UCSD-AML1 (cell line): ENCODE measurements around the gene PUS10.

Source experiments
- DNase-seq: peaks from one replicate; lab custom pipeline; 2025; ENCODE audit not compliant: unreplicated experiment; lab: John Stamatoyannopoulos, UW

Gene PUS10

DNA sequence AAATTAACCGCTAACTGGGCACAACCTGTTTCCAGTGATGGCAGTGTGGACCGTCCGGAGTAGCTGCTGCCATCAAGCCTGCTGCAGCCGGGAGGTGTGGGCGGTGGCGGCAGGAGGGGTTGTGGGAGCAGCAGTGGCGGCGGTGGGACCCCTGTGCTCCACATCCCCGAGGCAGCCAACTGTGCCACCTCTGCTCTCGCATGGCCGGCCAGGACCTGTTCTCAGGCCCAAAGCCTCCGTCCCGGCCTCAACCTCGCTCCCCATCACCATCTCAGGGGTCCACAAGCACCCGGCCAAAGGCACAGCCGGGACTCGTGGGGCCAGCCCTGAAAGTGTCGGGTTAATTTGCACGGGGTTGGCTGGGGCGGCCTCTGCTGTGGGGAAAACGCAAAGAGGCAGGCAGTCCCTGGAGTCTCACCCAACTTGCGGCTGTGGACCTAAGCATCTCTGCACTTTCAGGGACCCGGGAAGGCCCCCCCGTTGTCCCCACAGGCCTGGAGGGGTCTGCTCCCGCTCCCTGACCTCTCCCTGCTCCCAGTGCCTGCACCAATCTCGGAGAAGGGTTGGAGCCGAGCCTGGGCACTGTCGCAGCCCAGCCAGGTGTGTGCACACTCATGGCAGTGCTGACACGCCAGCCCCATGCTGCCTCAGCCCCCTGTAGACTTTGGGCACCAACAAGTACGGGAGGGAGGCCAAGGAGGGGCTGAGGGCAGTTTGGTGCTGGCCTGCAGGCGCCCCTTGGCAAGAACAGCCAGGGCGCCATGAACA is 45.0 kb downstream of the PUS10 start:
- no peak for DNase-seq

DNA sequence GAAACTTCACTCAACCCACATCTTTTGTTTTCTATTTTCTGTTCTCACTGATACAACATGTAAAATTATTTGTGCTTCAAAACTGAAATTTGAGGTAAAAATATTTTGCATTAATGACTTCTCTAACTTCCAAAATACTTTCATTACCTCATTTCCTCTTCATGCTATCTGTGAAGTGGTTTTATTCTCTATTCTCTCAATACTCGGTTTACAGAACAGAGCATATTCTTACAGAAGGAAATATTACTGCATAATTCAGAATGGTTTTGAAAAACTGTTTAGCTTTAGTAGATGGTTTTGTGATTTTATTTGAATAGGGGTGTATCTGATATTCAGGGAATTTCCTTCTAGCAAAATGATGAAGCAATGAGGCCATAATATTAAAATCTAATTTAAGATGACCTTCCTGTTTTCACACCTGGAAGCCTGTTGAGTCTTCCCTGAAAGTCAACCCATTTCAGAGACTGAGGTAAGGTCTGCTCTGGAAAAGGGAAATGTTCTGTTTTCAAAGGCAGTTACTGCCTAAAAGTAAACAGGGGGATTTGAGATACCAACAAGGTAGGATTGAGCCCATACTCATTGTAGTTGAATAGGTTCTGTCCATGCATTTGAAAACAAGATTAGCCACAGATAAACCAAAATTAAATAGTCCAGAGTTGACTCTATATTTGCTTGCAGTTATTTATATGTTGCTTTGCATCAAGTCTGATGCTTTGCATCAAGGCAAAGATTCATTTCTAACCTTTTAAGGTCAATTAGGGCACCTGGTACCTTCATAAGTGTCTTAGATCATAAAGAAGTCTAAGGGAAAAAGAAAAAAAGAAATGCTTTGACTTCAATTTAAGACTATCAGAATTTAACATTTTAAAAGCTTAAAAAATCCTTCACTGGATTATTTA is 51.3 kb downstream of the PUS10 start:
- no peak for DNase-seq

DNA sequence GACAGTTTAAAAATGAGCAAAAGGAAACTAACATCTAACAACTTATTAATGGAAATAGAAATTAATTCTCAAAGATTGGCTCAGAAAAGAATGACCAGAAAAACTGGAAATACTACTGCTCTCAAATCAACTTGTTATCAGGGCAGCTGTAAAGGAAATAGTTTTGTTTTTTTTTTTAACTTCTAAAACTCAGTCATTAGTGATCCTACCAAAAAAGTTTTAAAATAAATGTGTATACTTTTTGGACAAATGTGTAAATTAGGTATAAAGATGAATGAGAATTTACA is 52.6 kb downstream of the PUS10 start:
- DNase-seq = no peak

DNA sequence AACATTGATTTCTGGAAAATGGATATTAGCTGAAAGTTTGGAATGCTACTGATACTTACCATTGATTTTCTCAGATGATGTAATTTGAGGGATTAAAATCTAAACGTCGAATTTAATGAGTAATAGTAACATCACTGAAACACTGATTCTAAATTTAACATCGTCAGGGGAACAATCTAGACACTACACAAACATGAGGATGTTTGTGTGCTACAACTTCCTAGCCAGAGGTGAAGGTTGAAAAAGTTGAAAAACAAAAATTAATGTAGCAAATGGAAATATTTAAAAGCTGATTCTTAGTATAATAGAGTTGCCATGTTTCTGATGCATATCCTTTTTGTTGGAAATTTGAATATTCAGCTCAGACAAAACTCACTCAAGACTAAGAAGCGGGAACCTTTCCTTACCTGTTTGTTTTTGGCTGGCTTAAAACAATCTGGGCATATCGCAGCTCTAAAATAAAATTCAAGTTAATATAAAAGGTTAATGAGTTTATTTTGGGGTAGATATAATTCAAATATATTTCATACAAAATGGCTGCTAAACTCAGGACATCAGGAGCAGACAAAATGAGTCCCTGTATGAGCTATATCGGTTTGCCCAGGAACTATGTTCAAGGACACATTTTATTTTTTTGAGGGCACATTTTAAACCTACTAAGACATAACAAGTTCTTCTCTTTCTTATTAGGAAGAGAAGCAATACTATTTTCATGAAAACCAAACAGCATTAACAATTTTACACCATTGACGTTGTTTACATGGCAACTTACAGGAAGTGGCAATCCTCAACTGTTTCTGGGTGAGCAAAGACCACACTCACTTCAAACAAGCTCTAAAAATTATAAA is 53.2 kb downstream of the PUS10 start:
- DNase-seq = no peak

DNA sequence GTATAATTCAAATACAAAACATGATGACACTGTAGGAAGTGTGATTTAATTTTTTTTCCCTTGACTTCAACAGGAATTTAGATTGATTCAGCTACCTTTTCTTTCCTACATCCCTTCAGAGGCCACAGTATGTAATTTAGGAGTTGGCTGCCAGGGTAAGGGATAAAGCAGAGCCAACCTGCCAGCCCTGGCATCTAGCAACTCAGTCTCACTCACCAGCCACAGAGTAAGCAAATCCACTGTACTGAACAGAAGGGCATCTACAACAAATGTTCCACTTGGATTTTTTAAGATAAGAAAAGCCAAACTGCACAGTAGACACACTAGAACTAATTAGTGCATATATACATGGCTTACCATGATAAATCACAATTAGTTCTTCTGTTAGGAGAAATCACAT is 54.9 kb downstream of the PUS10 start:
- no peak for DNase-seq

DNA sequence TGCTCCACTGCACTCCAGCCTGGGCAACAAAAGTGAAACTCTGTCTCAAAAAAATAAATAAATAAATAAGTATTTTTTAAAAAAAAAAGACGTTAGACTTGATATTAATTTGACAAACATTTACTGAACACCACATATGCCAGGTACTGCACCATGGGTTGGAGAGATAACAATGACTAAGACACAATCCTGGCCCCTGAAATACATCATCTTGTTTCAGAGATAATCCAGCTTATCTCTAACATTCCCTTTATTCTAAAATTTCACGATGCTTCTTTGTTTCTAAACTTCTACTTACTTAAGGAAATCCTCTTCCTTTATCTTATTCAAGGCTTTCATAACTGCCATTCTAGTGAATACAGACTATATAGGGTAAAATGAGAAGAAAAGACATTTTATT is 55.5 kb downstream of the PUS10 start:
- no peak for DNase-seq

DNA sequence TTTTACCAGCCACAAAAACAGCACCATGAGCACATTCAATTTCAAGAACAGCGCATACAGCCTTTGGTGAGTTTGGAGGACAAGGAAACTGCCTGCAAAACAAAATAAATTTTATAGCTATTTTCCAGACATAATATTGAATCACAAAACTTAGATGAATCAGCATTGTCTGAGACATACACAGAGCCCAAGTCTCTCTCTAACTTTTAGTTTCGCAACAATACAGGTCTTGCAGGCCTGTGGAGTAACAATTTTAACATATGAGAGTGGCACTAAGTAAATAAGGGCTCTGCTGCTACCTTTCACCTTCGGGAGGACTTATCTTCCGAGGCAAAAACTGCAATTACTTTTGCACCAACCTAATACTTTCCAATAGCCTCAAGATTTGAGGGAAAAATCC is 56.6 kb downstream of the PUS10 start:
- DNase-seq = no peak

DNA sequence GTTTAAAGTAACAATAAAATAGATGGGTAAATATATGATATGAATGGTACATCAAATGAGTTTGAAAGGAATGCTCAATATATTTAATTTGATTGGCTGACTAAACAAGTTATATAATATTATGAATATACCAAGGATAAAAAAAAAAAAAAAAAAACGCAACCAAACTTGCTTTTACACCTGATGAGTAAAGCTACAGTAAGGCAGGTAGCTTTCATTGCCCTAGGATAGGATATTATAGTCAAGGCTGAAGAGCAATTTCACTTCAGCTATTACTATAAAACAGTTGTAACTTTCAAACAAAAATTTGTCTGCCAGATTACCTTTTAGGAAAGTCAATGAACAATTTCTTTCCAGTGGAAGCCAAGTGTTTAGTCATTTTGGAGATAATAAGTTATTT is 57.3 kb downstream of the PUS10 start:
- DNase-seq = no peak

DNA sequence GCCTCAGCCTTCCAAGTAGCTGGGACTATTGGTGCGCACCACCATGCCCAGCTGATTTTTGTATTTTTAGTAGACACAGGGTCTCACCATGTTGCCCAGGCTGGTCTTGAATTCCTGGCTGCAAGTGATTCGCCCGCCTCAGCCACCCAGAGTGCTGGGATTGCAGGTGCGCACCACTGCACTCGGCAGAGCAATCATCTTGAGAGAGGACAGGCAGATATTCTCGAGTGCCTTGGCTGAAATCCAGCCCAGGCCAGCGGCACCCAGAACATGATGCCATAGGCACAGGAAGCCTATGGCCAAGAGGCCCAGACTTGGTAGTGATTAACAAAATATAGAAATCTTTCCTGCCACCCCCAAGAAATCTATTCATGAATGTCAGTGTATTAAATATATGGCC is 58.6 kb downstream of the PUS10 start:
- no peak for DNase-seq

DNA sequence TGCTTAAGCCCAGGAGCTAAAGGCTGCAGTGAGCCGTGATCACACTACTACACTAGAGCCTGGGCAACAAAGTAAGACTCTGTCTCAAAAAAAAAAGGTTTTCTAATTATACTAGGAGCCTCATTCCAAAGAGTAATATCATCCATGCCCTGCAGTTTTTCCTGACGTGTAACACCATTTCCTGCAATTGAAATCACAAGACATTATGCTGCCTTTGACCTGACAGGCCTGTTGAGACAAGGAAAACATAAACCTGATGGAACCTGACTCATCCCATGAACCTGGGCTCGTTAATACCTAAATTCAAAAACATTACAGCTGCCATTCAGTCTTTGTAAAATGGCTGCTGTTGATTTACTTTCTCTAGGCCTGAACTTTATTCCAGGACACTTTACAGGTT is 59.3 kb downstream of the PUS10 start:
- no peak for DNase-seq

DNA sequence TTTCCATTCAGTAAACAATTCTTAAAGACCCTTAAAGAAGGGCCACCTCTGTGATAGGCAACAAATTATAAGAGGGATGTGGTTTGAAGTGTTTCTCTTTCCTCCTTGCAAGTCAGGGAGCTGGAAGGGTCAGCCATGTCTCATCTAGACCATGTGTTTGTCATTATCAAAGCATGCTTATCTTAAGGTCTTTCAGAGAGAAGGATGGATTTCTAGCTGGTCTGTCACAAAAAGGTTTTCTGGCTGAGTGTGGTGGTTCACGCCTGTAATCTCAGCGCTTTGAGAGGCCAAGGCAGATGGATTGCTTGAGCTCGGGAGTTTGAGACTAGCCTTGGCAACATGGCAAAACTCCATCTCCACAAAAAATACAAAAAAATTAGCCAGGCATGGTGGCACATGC is 59.7 kb downstream of the PUS10 start:
- DNase-seq = no peak

DNA sequence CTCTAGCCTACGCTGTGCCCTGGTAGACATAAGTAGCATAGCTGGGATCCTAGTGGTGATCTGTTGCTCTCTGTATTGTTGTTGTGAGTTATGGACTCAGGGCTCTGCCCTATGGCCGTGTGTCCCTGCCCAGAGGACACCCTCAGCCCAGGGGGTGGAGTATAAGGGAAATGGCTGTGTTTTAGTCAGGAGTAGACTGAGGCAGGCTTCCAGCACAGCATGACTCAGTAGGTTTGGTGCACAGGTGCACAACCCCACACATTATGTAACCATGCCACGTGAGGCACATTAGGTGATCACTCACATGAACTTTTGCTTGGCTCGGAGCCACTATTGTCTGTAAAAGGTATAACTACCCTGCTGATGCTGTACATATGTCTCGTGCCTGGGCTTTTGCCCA is 60.4 kb downstream of the PUS10 start:
- no peak for DNase-seq

DNA sequence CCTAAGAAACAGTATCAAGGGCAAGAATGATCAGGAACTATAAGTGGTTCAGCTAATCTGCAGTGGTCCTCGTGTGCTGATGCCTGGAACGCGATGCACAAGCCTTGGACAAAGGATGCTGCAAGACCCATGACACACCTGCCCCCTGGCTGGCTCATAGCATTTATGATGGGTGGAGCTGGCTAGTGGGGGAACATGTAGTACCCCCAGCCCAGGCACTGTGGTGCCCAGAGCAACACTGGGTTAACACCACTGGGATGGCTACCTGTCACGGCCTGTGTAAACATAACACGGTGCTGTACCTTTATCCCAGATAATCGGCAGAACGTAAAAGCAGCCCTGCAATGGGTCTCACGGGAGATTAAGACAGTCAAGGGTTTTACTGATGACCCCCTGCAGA is 60.8 kb downstream of the PUS10 start:
- DNase-seq = no peak

DNA sequence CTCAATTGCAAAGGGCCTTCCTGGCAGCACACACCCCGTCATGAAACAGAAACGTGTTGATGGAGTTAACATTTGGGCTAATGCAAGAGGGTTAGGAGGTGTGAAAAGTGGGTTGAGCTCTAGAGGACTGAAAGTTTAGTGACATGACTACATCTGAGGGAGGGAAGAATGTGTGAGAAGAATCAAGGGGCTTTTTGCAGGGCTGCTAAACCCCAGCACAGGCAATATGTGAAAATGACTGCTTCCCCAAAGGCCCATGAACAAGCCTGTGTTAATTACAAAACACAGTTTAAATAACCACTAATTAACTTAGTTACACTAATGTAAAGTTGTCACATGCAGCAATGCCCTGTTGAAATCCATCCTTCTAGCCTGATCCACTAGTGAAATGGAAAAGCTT is 63.9 kb downstream of the PUS10 start:
- no peak for DNase-seq

DNA sequence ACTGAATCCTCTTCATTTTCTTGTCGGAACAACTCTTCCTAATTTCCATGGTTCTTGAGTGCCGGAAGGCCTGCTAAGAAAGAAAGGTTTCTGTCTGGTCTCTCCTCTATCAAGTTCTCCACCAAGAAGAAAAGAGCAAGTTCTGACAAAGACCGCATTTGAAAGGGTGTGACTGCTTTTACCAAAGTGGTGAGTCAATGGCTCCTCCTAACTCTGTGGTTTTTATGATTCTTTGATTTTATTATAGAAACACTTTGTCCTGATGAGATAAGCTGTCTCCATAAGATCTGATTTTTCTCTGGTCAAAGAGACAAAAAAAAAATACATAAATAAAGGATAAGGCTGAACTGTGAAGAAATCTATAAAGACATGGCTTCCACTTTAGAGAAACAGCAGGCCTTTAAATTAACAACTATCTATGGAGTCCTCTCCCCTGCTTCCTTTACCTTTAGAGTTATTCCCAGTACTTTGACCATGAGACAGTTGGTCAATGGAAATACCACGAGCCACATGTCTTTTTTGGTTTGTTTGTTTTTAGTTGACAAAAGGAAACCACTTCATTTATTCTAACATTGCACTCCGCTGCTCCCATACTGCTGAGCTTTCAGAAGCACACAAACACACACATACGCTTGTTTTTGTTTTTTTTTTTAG is 69.0 kb downstream of the PUS10 start:
- no peak for DNase-seq

DNA sequence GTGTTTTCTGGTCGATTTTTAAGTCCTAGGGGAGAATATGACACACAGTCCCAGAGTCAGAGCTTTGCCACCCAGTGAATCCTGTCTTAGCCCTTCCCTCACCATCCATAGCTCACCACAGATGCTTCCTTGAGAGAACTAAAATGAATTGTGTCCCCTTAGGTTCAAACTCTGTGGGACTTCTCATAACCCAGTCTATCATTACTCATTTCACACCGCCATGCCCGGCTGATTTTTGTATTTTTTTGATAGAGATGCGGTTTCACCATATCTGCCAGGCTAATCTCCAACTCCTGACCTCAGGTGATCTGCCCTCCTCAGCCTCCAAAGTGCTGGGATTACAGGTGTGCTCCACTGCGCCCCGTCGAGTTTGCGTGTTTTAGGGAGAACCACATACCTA is 69.9 kb downstream of the PUS10 start:
- no peak for DNase-seq

DNA sequence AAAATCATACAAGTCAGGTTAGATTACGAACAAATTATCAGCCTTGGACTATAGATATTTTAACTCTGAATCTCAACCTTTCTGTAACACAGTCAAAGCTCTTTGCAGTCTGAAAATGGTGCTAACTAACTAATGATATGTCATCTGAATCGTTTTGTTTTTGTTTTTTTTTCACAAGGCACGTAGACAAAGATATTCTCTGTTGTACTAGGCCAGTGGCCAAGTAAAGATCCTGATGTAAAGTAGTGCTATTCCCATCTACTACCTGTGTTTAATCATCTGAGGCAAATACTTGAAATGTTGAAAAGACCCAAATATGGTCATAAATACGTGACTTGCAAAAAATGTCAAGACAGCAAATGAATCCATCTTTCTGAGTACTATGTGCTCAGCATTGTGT is 71.0 kb downstream of the PUS10 start:
- no peak for DNase-seq

DNA sequence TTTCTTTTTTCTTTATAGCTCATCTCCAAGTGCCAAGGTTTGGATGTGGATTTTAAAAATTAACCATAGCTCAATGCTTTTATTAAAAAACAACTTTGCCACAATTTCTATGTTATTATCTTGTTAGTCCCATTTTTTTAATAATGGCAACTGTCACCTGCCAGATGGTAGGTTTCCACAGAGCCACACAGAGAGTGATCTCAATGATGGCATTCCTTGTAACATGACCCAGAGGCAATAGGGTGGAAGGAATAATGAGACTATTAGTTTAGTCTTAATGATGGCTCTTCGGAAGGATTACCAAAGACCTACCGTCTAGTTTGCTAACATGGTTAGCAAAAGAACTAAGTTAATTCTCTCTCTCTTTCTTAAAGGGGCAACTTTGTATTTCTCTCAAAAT is 72.7 kb downstream of the PUS10 start:
- DNase-seq = no peak

DNA sequence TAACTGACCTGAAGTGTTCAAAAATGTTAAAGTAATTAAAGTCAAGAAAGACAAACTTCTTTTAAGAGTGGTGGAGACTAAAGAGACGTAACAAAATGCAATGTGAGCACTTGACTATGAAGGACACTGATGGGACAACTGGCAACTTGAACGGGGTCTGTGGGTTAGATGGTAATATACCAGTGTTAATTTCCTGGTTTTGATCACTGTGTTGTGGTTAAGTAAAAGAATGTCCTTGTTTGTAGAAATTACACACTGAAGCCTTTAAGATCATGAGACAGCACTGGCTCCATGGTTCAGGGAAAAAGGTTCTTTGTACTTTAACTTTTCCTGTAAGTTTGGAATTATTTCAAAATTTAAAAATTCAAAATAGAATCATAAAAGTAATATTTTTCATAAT is 78.4 kb downstream of the PUS10 start:
- no peak for DNase-seq

DNA sequence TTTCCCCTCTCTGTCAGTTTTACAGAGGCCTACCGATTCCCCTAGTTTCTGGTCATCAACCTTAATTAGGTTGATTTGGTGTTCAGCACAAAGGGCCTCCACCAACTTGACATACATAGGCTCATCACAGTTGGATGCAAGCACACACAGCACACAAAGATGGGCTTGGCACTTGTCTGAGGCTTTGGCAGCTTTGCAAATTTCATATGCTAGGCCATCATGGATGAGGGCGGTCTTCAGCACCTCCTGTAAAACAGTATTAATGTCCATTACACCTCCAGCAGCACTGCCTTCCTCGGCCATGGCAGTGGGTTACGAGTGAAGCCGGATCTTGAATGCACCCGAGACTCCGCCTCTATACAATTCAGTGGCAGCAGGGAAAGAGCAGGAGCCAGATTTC is 79.8 kb downstream of the PUS10 start:
- no peak for DNase-seq

DNA sequence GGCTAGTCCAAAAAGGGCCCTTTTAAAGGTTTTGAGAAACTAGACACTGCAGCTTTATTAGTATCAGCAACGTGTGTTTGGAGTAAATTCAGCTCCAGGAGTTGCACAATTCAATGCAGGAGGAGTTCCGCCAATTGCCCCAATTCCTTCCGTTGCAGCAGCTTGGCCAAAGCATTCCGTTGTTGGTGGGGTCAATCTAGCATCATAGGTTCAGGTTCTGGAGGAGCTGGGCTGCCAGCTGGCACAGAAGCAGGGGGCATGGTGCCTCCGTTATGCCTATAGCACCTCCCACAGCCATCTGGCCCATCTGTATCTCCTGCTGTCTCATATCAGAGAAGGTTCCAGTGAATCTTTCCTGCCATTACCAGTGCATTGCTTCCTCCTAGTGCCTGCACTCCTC is 81.3 kb downstream of the PUS10 start:
- no peak for DNase-seq
